ENCODE results near the gene OMA1. TPM values are rescaled to one million over a fixed set of nuclear protein-coding genes. Genes with fewer than 3 reads are reported as not detected.

The OMA1 gene
- polyA plus RNA-seq, 3 donors from 2014 or later: 13.7 to 22.3 (median 17.7) TPM

DNA sequence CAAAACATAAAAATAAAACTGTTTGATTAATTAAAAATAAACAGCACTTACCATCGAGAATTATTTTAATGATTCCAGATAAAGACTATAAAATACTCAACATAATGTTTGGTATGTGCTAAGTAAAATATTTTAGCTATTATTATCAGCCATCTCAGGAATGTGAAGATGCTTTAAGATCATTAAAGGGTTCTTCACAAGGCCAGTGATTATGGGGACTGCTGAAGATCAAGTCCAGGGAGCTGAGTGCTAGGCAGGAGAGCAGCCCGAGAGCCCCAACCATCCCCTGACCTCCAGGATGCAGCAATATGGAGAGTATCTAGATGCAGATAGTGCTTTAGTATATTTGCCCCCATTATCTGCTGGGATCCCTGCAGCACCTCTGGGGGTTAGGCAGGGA lies 35.1 kb upstream of the OMA1 start:
- Mint-ChIP-seq H3K9me3 (no peaks in the 10 kb centered on the region), H3K4me1 (peaks cover 3 to 6% of the 10 kb centered on the region in 2 donors), H3K27ac (no peak overlapping the region), H3K27me3 (ENCODE audit: low read depth in 3 of 3) (peaks cover 7 to 34% (median 7%) of the 10 kb centered on the region in 3 donors), H3K4me3 (no peak overlapping the region), H3K36me3 (no peaks in the 10 kb centered on the region)
- DNase-seq: no peak

DNA sequence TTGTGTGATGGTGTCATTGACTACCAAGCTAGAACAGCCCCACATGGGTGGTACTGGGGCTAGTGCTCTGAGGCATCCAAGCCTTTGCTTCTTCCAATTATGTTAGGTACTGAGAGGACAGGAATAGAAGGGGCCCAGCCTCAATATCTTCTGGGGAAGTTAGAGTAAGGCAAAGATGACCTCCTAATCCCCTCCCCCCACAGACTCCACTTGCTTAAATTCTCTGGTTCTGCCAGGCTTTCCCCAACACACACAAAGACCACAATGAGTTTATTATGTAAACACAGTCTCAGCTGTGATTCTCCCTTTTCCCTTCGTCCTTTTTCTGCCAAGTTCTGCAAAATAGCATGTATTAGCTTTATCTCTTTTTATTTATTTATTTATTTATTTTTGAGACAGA lies 33.7 kb upstream of the OMA1 start:
- Mint-ChIP-seq H3K4me3 (no peak overlapping the region), H3K9me3 (no peaks in the 10 kb centered on the region), H3K36me3 (no peaks in the 10 kb centered on the region), H3K27ac (no peak overlapping the region), H3K27me3 (ENCODE audit: low read depth in 3 of 3) (peaks cover 7 to 40% (median 18%) of the 10 kb centered on the region in 3 donors), H3K4me1 (peaks cover 6 to 9% of the 10 kb centered on the region in 2 donors)
- DNase-seq: no peak

GRCh38 chr1:58577654-58578030 lies 31.1 kb upstream of the OMA1 start:
- H3K4me1 Mint-ChIP-seq: peaks cover 6 to 9% of the 10 kb centered on the region in 2 donors
- H3K36me3 Mint-ChIP-seq: no peaks in the 10 kb centered on the region
- no peak overlapping the region for H3K27ac Mint-ChIP-seq
- peaks cover 8 to 37% (median 20%) of the 10 kb centered on the region in 3 donors for H3K27me3 Mint-ChIP-seq (ENCODE audit: low read depth in 3 of 3)
- no peaks in the 10 kb centered on the region for H3K9me3 Mint-ChIP-seq
- peak overlapping the region in 4 of 5 donors; percentile 6 to 48 (median 28) for H3K4me3 Mint-ChIP-seq
- DNase-seq: no peak

DNA sequence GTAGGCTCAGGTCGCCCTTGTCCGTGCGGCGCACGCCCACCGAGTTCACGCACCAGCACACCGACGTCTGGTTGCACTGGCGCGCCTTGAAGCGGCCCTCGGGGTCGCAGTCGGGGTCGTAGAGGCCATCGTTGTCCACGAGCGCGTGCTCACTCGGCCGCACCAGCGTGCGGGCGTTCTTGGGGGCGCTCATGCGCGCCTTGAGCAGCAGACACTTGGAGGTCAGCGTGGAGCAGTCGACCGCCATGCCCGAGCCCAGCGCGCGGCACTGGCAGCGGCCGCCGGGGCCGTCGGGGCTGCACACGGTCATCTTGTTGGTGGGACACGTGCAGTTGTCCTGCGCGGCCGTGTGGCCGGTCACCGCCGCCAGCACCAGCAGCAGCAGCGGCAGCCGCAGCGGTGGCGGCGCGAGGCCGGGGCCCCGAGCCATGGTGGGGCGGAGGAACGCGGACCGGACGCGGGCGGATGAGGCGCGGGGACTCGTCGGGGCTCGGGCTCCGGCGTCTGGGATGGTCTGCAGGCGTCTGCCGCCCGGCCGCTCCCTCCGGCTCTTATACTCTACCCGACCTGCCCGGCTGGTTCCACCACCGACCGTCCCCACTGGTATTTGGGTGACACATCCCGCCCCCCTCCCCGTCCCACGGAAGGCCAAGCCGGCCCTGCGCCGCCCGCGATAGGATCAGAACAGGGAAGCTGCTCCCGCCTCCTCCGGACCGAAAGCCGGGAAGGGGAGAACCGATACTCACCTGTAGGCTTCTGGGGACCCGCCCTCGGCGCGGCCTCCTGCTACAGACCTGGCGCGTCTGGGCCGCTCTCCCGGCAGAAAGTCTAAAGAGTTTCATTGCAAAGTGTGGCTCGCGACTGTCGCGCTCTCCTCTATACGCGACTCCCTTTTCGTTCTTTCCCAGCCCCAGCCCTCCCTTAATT lies 30.5 kb upstream of the OMA1 start, which contains the start of gene TACSTD2:
Gene TACSTD2, minus strand, starts transcription at position 526 of the 927 bp plus-strand sequence. Its CDS starts 96 bp downstream, at position 430.
- H3K27me3 Mint-ChIP-seq (ENCODE audit: low read depth in 3 of 3): peaks cover 12 to 40% (median 20%) of the 10 kb centered on the region in 3 donors
- H3K4me3 Mint-ChIP-seq: peak within 1 kb of the TSS in 4 of 5 donors; percentile 30 to 59 (median 54)
- no peak within 1 kb of the TSS for H3K27ac Mint-ChIP-seq
- DNase-seq: no peak
- peaks cover 6 to 9% of the 10 kb centered on the region in 2 donors for H3K4me1 Mint-ChIP-seq
- no peaks in the 10 kb centered on the region for H3K9me3 Mint-ChIP-seq
- H3K36me3 Mint-ChIP-seq: no peaks in the 10 kb centered on the region

GRCh38 chr1:58576325-58576726 lies 29.8 kb upstream of the OMA1 start:
- Mint-ChIP-seq H3K9me3 (no peaks in the 10 kb centered on the region), H3K4me1 (peaks cover 6 to 9% of the 10 kb centered on the region in 2 donors), H3K36me3 (no peaks in the 10 kb centered on the region), H3K4me3 (peak overlapping the region in 4 of 5 donors; percentile 18 to 59 (median 54)), H3K27ac (no peak overlapping the region), H3K27me3 (ENCODE audit: low read depth in 3 of 3) (peaks cover 12 to 45% (median 20%) of the 10 kb centered on the region in 3 donors)
- no peak for DNase-seq

- no peak overlapping the region for H3K27ac Mint-ChIP-seq
- H3K27me3 Mint-ChIP-seq (ENCODE audit: low read depth in 3 of 3): peaks cover 12 to 44% (median 20%) of the 10 kb centered on the region in 3 donors
- H3K4me3 Mint-ChIP-seq: peak overlapping the region in 2 of 5 donors; percentile 5 to 54
- DNase-seq: no peak
- H3K9me3 Mint-ChIP-seq: no peaks in the 10 kb centered on the region
- peaks cover 6 to 9% of the 10 kb centered on the region in 2 donors for H3K4me1 Mint-ChIP-seq
- H3K36me3 Mint-ChIP-seq: no peaks in the 10 kb centered on the region
These were observed 29.2 kb upstream of the OMA1 start for GRCh38 chr1:58575551-58576324.

DNA sequence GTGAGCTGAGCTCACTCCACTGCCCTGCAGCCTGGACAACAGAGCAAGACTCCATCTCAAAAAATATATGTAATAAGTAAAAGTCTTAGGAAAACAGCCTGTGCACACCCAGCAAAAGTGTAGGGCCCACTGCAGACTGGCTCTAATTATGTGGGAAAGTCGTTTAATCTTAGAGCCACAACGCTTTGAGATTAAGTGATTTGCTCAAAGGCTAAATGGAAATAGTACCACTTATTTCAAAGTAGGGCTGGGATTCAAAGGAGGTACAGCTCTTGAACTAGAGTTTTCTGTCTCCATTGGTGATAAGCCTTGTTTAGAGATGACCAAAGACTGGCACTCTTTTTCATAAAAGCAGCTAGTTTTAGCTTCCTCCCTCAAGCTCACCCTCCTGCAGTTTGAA lies 28.3 kb upstream of the OMA1 start:
- peaks cover 12 to 50% (median 20%) of the 10 kb centered on the region in 3 donors for H3K27me3 Mint-ChIP-seq (ENCODE audit: low read depth in 3 of 3)
- no peaks in the 10 kb centered on the region for H3K9me3 Mint-ChIP-seq
- H3K4me1 Mint-ChIP-seq: peaks cover 6 to 9% of the 10 kb centered on the region in 2 donors
- peak overlapping the region in 1 of 5 donors; percentile 23 for H3K4me3 Mint-ChIP-seq
- H3K36me3 Mint-ChIP-seq: no peaks in the 10 kb centered on the region
- no peak for DNase-seq
- H3K27ac Mint-ChIP-seq: no peak overlapping the region

DNA sequence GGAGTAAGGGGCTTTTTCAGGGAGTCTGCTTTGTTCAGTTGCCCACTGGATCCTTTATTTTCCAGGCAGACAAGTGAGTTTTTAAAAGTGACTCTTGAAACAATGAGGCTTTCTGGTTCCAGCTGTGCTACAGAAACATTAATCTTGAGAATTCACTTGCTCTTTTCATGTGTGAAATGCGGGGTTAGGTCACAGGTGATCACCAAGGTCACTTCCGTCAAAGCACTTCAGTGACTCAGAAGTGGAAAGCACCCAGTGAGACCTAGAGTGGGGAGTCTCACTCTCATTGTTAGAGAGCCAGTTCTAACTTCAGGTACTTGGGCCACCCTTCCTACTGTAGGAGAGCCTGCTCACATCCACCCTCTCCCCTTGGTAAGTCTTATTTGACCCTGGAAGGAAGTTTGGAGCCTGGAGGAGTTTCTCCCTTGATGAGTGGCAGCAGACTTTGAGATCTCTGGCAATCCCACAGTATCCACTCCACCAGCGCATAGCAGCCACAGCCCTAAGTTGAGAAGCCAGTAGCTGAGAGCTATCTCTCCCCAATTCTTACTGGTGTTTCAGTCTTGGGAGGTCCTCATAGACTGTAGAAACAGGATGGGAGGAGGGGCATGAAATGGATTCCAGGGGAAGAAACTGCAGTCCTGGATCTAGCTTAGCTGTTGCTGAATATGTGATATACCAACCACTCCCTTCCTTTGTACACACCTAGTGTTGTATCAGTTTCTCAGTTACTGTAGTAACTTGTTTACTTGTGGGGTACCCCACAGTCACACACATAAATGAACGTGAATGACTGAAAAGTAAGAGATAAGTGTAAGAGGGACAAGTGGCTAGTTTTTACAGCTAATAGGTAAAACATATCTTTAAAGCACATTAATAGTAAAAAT lies 27.4 kb upstream of the OMA1 start:
- Mint-ChIP-seq H3K27me3 (ENCODE audit: low read depth in 3 of 3) (peaks cover 11 to 55% (median 17%) of the 10 kb centered on the region in 3 donors), H3K4me3 (no peak overlapping the region), H3K4me1 (peaks cover 6 to 9% of the 10 kb centered on the region in 2 donors), H3K36me3 (no peaks in the 10 kb centered on the region), H3K9me3 (no peaks in the 10 kb centered on the region), H3K27ac (no peak overlapping the region)
- no peak for DNase-seq

- no peak overlapping the region for H3K4me3 Mint-ChIP-seq
- H3K36me3 Mint-ChIP-seq: no peaks in the 10 kb centered on the region
- H3K27me3 Mint-ChIP-seq (ENCODE audit: low read depth in 3 of 3): peaks cover 10 to 52% (median 17%) of the 10 kb centered on the region in 3 donors
- no peak overlapping the region for H3K27ac Mint-ChIP-seq
- no peak for DNase-seq
- peaks cover 6 to 9% of the 10 kb centered on the region in 2 donors for H3K4me1 Mint-ChIP-seq
- peaks cover 0 to 2% (median 0%) of the 10 kb centered on the region in 6 donors for H3K9me3 Mint-ChIP-seq
These were observed 26.6 kb upstream of the OMA1 start for GRCh38 chr1:58573138-58573537.

DNA sequence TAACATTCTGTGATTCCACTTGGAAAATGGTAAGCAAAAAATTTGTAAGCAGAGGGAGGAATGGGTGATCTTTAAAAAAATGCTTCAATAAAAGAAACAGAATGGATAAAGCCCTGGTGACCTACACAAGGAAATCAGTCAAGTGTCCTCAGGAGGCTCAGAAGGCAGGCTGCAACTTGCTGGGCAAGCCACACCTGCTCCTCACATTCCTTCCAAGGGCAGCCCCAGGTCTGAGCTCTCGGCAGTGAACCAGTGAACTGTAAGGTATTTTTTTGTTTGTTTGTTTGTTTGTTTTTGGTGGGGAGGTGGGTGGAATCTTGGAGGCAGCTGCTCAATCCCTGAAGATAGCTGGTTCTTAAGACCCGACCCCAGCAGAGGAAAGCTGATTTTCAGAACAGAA lies 26.2 kb upstream of the OMA1 start:
- H3K36me3 Mint-ChIP-seq: no peaks in the 10 kb centered on the region
- no peak overlapping the region for H3K4me3 Mint-ChIP-seq
- peaks cover 8 to 47% (median 17%) of the 10 kb centered on the region in 3 donors for H3K27me3 Mint-ChIP-seq (ENCODE audit: low read depth in 3 of 3)
- no peak for DNase-seq
- no peak overlapping the region for H3K27ac Mint-ChIP-seq
- peaks cover 0 to 2% (median 0%) of the 10 kb centered on the region in 6 donors for H3K9me3 Mint-ChIP-seq
- H3K4me1 Mint-ChIP-seq: peaks cover 5 to 9% of the 10 kb centered on the region in 2 donors

- Mint-ChIP-seq H3K27me3 (ENCODE audit: low read depth in 3 of 3) (peaks cover 8 to 42% (median 15%) of the 10 kb centered on the region in 3 donors), H3K9me3 (peaks cover 0 to 2% (median 0%) of the 10 kb centered on the region in 6 donors), H3K36me3 (no peaks in the 10 kb centered on the region), H3K27ac (no peak overlapping the region), H3K4me3 (no peak overlapping the region), H3K4me1 (peaks cover 0 to 5% of the 10 kb centered on the region in 2 donors)
- no peak for DNase-seq
These were observed 25.1 kb upstream of the OMA1 start for GRCh38 chr1:58571616-58572015.

DNA sequence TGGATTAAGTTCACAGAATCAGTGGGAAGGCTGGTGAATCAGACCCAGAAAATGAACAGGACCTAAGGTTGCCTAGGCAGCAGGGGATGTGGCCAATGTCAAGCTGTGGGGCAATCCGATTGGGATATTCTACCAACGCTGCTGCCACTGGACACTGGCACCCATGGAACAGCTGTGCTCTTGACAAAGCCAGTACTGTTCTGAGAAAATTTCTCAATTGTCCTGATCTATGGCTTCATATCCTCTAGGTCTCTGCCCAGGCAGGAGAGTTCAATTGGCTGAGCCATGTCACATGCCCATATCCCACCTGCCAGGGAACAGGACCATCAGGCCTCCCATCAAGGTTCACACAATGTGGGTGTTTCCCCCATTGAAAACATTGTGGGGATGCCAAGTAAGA lies 24.3 kb upstream of the OMA1 start:
- peaks cover 0 to 2% (median 0%) of the 10 kb centered on the region in 6 donors for H3K9me3 Mint-ChIP-seq
- peaks cover 8 to 41% (median 8%) of the 10 kb centered on the region in 3 donors for H3K27me3 Mint-ChIP-seq (ENCODE audit: low read depth in 3 of 3)
- no peak for DNase-seq
- no peak overlapping the region for H3K27ac Mint-ChIP-seq
- H3K36me3 Mint-ChIP-seq: no peaks in the 10 kb centered on the region
- H3K4me3 Mint-ChIP-seq: no peak overlapping the region
- peaks cover 0 to 3% of the 10 kb centered on the region in 2 donors for H3K4me1 Mint-ChIP-seq

DNA sequence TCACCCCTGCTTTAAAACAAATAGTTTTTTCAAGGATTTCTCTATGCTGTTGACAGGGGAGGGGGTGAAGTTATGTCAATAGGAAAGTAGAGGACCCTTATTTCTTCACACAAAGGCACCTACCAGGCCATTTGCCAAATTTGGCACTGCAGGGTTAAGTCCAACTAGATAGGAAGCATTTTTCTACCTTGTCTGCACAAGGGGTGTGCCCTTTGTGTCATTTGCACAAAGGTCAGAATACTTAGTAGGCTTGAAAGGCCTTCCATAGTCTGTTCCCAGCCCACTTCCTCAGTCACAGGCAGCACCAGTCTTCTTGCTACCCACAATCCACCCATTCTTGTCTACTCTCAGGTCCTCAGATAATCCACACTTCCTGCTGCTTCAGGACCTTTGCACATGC lies 23.6 kb upstream of the OMA1 start:
- no peak overlapping the region for H3K27ac Mint-ChIP-seq
- no peaks in the 10 kb centered on the region for H3K4me1 Mint-ChIP-seq
- H3K9me3 Mint-ChIP-seq: peaks cover 0 to 2% (median 0%) of the 10 kb centered on the region in 6 donors
- H3K36me3 Mint-ChIP-seq: no peaks in the 10 kb centered on the region
- no peak for DNase-seq
- H3K27me3 Mint-ChIP-seq (ENCODE audit: low read depth in 3 of 3): peaks cover 2 to 38% (median 8%) of the 10 kb centered on the region in 3 donors
- no peak overlapping the region for H3K4me3 Mint-ChIP-seq

All from immature natural killer cell (primary cell).